DMS79 treated with DMSO at 0.1 percent for 48 hours (cell line): Measurements from ENCODE around the gene USP38.
A peak's percentile ranks its signal among the peaks of the same experiment; 100 is the strongest.
"Not testable (repeated sequence)": the region's sequence is repeated elsewhere in the genome, so short reads cannot be mapped to it uniquely, and the experiment has no call there.

ENCODE experiments used
- DNase-seq: peaks from one replicate; lab custom pipeline; 2025; lab: John Stamatoyannopoulos, UW

Gene USP38

GRCh38 chr4:143184503-143185252 is at the start of gene USP38:
TSS of gene USP38 (plus strand) at chr4:143184917. CDS start at chr4:143185451, 534 bp downstream.
- peak; percentile 72 for DNase-seq

GRCh38 chr4:143135358-143135757 is 49.4 kb upstream of the USP38 start:
- DNase-seq = no peak

- no peak for DNase-seq
These were observed 44.0 kb upstream of the USP38 start for GRCh38 chr4:143140696-143141095.

- DNase-seq = no peak
These were observed 36.2 kb upstream of the USP38 start for GRCh38 chr4:143148521-143148920.

GRCh38 chr4:143156853-143157252 is 27.9 kb upstream of the USP38 start:
- no peak for DNase-seq

- no peak for DNase-seq
These were observed 21.1 kb upstream of the USP38 start for GRCh38 chr4:143163614-143164013.

GRCh38 chr4:143166722-143167121 is 18.0 kb upstream of the USP38 start:
- DNase-seq = not testable (repeated sequence)

- no peak for DNase-seq
These were observed 5.8 kb upstream of the USP38 start for GRCh38 chr4:143178923-143179322.

- no peak for DNase-seq
These were observed 1.1 kb upstream of the USP38 start for GRCh38 chr4:143183513-143184216.

GRCh38 chr4:143184217-143184502 is 557 bp upstream of the USP38 start:
- DNase-seq = peak; percentile 72

- no peak for DNase-seq
These were observed 763 bp downstream of the USP38 start for GRCh38 chr4:143185253-143186107.

- DNase-seq = no peak
These were observed 1.5 kb downstream of the USP38 start for GRCh38 chr4:143186212-143186611.

- DNase-seq = no peak
These were observed 1.9 kb downstream of the USP38 start for GRCh38 chr4:143186649-143187048.

GRCh38 chr4:143188136-143189088 is 3.7 kb downstream of the USP38 start:
- DNase-seq = no peak

- DNase-seq = no peak
These were observed 4.8 kb downstream of the USP38 start for GRCh38 chr4:143189528-143189927.

- no peak for DNase-seq
These were observed 10.9 kb downstream of the USP38 start for GRCh38 chr4:143195581-143195980.

GRCh38 chr4:143196323-143196722 is 11.6 kb downstream of the USP38 start:
- DNase-seq = no peak

GRCh38 chr4:143199503-143199902 is 14.8 kb downstream of the USP38 start:
- no peak for DNase-seq

GRCh38 chr4:143202824-143203223 is 18.1 kb downstream of the USP38 start:
- DNase-seq = no peak

GRCh38 chr4:143203577-143203976 is 18.9 kb downstream of the USP38 start:
- DNase-seq = no peak

- no peak for DNase-seq
These were observed 22.8 kb downstream of the USP38 start for GRCh38 chr4:143207555-143207954.

- no peak for DNase-seq
These were observed 27.8 kb downstream of the USP38 start for GRCh38 chr4:143212566-143212965.
